ENCODE measurements around the gene DGKB. TPM values are rescaled to one million over a fixed set of nuclear protein-coding genes. Genes with fewer than 3 reads are reported as not detected.
"Not testable (repeated sequence)": the region's sequence is repeated elsewhere in the genome, so short reads cannot be mapped to it uniquely, and the experiment has no call there.

DGKB gene
- total RNA-seq, 1 donor from 2014 or later: not detected

GRCh38 chr7:14322724-14323123 lies 579.8 kb downstream of the DGKB start:
- intact Hi-C loops (cut with micrococcal nuclease): no loop called here

- intact Hi-C loops (cut with micrococcal nuclease): no loop called here
Observed at GRCh38 chr7:14321947-14322346, 580.6 kb downstream of the DGKB start.

- intact Hi-C loops (cut with micrococcal nuclease): no loop called here
Observed at GRCh38 chr7:14309432-14309831, 593.1 kb downstream of the DGKB start.

GRCh38 chr7:14305233-14305866 lies 597.2 kb downstream of the DGKB start:
- intact Hi-C loops (cut with micrococcal nuclease): no loop called here

- intact Hi-C loops (cut with micrococcal nuclease): no loop called here
Observed at GRCh38 chr7:14303536-14303935, 599.0 kb downstream of the DGKB start.

GRCh38 chr7:14294637-14295036 lies 607.9 kb downstream of the DGKB start:
- intact Hi-C loops (cut with micrococcal nuclease): no loop called here

GRCh38 chr7:14293434-14293833 lies 609.1 kb downstream of the DGKB start:
- intact Hi-C loops (cut with micrococcal nuclease): no loop called here

GRCh38 chr7:14292737-14293136 lies 609.8 kb downstream of the DGKB start:
- intact Hi-C loops (cut with micrococcal nuclease): no loop called here

GRCh38 chr7:14289957-14290356 lies 612.6 kb downstream of the DGKB start:
- intact Hi-C loops (cut with micrococcal nuclease): no loop called here

- intact Hi-C loops (cut with micrococcal nuclease): no loop called here
Observed at GRCh38 chr7:14288701-14289100, 613.9 kb downstream of the DGKB start.

GRCh38 chr7:14287398-14287797 lies 615.2 kb downstream of the DGKB start:
- intact Hi-C loops (cut with micrococcal nuclease): no loop called here

- intact Hi-C loops (cut with micrococcal nuclease): no loop called here
Observed at GRCh38 chr7:14286036-14286435, 616.5 kb downstream of the DGKB start.

GRCh38 chr7:14279065-14279871 lies 623.3 kb downstream of the DGKB start:
- intact Hi-C loops (cut with micrococcal nuclease): not testable (repeated sequence)

GRCh38 chr7:14275356-14275755 lies 627.2 kb downstream of the DGKB start:
- intact Hi-C loops (cut with micrococcal nuclease): no loop called here

- intact Hi-C loops (cut with micrococcal nuclease): no loop called here
Observed at GRCh38 chr7:14271441-14271840, 631.1 kb downstream of the DGKB start.

GRCh38 chr7:14270099-14270498 lies 632.5 kb downstream of the DGKB start:
- intact Hi-C loops (cut with micrococcal nuclease): no loop called here

- intact Hi-C loops (cut with micrococcal nuclease): no loop called here
Observed at GRCh38 chr7:14260011-14260410, 642.5 kb downstream of the DGKB start.

- intact Hi-C loops (cut with micrococcal nuclease): no loop called here
Observed at GRCh38 chr7:14258861-14259260, 643.7 kb downstream of the DGKB start.

GRCh38 chr7:14258441-14258840 lies 644.1 kb downstream of the DGKB start:
- intact Hi-C loops (cut with micrococcal nuclease): no loop called here

- intact Hi-C loops (cut with micrococcal nuclease): no loop called here
Observed at GRCh38 chr7:14252458-14252857, 650.1 kb downstream of the DGKB start.

- intact Hi-C loops (cut with micrococcal nuclease): no loop called here
Observed at GRCh38 chr7:14242175-14242574, 660.4 kb downstream of the DGKB start.

- intact Hi-C loops (cut with micrococcal nuclease): no loop called here
Observed at GRCh38 chr7:14236834-14237233, 665.7 kb downstream of the DGKB start.

- intact Hi-C loops (cut with micrococcal nuclease): no loop called here
Observed at GRCh38 chr7:14235056-14235455, 667.5 kb downstream of the DGKB start.
